Measurements from ENCODE around the gene PWP2.
"Not testable (repeated sequence)": the region's sequence is repeated elsewhere in the genome, so short reads cannot be mapped to it uniquely, and the experiment has no call there.

Gene PWP2

DNA sequence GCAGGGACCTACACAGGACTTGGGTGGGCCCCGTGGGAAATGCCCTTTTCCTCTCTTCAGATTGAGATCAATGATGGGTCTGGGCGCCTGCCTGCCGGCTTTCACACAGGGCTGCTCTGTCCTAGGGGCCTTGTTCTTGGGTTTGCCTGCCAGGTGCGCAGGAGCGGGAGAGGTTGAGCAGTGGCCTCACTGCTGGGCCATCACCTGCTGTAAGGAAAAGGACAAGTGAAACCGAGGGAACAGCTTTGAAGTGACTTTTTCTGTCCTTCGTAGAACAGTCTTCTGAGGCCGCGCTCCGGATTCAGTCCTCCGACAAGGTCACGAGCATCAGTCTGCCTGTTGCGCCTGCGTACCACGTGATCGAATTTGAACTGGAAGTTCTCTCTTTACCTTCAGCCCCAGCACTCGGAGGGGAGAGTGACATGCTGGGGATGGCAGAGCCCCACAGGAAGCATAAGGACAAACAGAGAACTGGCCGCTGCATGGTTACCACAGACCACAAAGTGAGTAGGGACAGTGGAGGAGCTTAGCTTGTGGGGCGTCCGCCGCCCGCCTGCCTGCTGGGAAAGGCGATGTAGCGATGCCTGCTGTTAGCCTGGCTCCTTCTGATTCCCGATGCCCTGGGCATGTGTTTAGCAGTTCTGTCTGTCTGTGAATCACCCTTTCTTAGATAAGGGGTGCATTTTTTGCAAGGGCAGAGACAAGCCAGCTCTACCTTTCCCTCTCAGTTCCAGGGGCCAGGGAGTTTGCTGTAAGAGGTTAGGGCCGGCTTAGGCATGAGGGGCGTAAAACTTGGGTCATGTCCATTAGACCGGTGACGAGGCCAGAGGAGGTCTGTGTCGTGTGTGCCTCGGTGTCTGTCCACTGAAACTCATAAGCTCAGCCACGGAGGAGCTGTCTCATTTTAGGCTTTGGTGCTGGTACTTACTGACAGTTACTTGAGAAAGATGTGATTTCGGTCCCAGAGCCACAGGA is 19.5 kb upstream of the PWP2 start:
- DNase-seq: no peak
- TF ChIP-seq POLR2A (IDR thresholded peaks at IDR 0.05; ENCODE audit: low read length) (no peak), GATA1 (IDR thresholded peaks at IDR 0.05; ENCODE audit: low read depth, low read length) (no peak)

DNA sequence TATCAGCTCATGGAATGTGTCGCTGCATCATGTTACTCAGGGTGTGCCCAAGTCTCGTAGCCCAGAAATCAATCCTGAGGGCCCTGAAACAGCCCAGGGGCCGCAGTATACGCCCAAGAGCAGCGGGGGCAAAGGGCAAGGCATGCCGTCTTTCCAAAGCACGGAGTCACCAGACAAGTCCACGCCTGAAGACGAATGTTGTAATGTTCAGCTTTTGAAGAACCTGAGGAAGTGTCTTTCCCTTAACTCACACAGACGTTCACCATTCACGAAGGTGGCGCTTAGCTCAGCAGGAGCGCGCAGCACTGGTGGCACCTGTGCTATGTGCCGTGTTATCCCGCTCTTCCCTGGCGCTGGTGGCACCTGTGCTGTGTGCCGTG is 18.8 kb upstream of the PWP2 start:
- no peak for DNase-seq
- TF ChIP-seq GATA1 (IDR thresholded peaks at IDR 0.05; ENCODE audit: low read depth, low read length) (no peak), POLR2A (IDR thresholded peaks at IDR 0.05; ENCODE audit: low read length) (no peak)

- TF ChIP-seq GATA1 (IDR thresholded peaks at IDR 0.05; ENCODE audit: low read depth, low read length): no peak
- TF ChIP-seq POLR2A (IDR thresholded peaks at IDR 0.05; ENCODE audit: low read length): no peak
- DNase-seq: no peak
These were observed 17.9 kb upstream of the PWP2 start for GRCh38 chr21:44089001-44089911.

DNA sequence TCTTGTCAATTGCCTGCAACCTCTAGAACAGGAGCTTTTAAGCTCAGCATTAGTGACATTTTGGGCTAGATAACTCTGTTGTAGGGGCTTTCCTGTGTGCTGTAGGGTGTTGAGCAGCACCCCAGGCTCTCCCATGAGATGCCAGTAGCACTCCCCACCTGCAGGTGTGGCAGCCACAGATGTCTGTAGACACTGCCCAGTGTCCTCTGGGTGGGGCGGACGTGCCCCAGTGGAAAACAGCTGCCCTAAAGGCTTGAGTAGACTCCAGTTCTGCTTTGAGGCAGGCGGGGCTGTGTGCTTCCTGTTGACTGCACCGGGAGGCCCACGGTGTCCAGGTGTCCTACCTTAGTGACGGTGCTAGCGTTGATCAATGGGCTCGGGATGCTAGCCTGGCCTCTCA is 16.9 kb upstream of the PWP2 start:
- no peak for DNase-seq
- TF ChIP-seq GATA1 (IDR thresholded peaks at IDR 0.05; ENCODE audit: low read depth, low read length): no peak
- TF ChIP-seq POLR2A (IDR thresholded peaks at IDR 0.05; ENCODE audit: low read length): no peak

DNA sequence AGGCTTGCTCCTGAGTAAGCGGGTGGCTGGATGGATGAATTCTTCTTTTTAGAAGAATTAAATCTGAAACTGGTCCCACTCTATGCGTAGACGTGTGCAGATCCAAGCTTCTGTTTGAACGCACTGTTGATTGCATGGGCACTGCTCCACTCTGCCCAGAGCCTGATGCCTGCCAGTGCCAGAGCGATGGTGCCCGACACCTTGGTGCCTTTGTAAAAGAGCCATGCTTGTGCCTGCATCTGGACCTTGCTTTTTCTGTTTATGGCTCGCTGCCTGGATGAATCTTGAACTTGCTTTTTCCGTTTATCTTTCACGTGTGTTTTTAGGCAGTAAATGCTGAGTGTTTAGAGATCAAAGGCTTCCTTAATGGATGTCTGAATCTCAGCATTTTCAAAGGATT is 15.0 kb upstream of the PWP2 start:
- no peak for TF ChIP-seq GATA1 (IDR thresholded peaks at IDR 0.05; ENCODE audit: low read depth, low read length)
- DNase-seq: no peak

DNA sequence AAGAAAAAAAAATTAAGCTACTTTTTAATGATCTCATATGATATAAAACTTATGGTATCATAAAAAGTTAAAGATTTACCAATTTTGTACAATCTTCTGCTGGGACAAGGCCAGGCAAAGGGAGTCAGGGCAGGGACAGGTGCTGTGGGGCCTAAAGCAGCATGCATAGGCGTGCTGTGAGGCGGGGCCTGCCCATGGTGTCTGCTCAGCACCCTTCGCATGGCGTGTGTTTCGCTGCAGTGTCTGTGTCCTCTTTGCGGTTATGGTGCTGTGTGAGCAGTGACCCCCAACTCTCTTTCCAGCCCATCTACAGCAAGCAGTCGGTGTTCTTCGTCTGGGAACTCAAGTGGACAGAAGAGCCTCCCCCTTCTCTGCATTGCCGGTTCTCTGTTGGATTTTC is 13.4 kb upstream of the PWP2 start:
- DNase-seq: no peak
- TF ChIP-seq GATA1 (IDR thresholded peaks at IDR 0.05; ENCODE audit: low read depth, low read length) (no peak), POLR2A (IDR thresholded peaks at IDR 0.05; ENCODE audit: low read length) (no peak)

- TF ChIP-seq POLR2A (IDR thresholded peaks at IDR 0.05; ENCODE audit: low read length): no peak
- TF ChIP-seq GATA1 (IDR thresholded peaks at IDR 0.05; ENCODE audit: low read depth, low read length): no peak
- no peak for DNase-seq
These were observed 12.4 kb upstream of the PWP2 start for GRCh38 chr21:44094832-44095231.

- not testable (repeated sequence) for DNase-seq
These were observed 8.7 kb upstream of the PWP2 start for GRCh38 chr21:44098507-44098906.

GRCh38 chr21:44098964-44099363 is 8.2 kb upstream of the PWP2 start:
- not testable (repeated sequence) for DNase-seq

DNA sequence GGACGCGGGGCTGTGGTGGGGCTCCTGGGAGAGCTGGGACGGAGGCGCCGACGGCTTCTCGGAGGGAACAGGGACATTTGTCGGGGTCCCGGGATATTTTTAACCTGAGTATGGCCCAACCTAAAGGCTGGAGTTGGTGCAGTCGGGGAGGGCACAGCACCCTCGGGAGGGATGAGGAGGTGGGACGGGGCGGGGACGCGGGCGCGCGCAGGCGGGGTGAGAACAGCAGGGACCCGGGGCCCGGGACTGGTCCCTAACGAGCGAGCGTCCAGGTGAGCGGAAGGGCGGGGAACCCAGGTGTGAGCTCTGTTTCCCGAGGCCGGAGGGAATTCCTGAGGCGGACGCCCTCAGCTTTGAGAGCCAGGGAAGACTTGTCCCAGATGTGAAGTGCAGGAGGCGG is 390 bp downstream of the PWP2 start:
- not testable (repeated sequence) for DNase-seq

GRCh38 chr21:44113702-44114371 is 6.6 kb downstream of the PWP2 start:
- not testable (repeated sequence) for DNase-seq

- DNase-seq: not testable (repeated sequence)
These were observed 14.9 kb downstream of the PWP2 start for GRCh38 chr21:44122131-44122530.

DNA sequence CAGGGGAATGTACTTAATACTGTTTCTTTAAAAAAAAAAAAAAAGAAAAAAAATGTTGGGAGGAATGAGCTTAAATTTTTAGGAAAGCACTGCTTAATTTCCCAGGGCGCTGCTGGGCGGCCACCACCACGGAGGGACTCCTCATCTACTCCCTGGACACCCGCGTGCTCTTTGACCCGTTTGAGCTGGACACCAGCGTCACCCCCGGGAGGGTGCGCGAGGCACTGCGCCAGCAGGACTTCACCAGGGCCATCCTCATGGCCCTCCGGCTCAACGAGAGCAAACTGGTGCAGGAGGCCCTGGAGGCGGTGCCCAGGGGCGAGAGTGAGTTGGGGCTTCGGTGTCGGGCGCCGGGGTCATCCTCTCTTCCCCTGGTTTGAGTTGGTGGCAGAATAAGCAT is 20.6 kb downstream of the PWP2 start:
- not testable (repeated sequence) for DNase-seq

GRCh38 chr21:44133715-44134057 is 26.5 kb downstream of the PWP2 start:
- not testable (repeated sequence) for DNase-seq

GRCh38 chr21:44134732-44135131 is 27.5 kb downstream of the PWP2 start:
- DNase-seq: not testable (repeated sequence)

GRCh38 chr21:44138039-44138438 is 30.8 kb downstream of the PWP2 start:
- DNase-seq: not testable (repeated sequence)

- DNase-seq: not testable (repeated sequence)
These were observed 32.8 kb downstream of the PWP2 start for GRCh38 chr21:44139787-44140551.

GRCh38 chr21:44140552-44140932 is 33.3 kb downstream of the PWP2 start:
- not testable (repeated sequence) for DNase-seq

- DNase-seq: not testable (repeated sequence)
These were observed 35.3 kb downstream of the PWP2 start for GRCh38 chr21:44142470-44142869.

- not testable (repeated sequence) for DNase-seq
These were observed 36.2 kb downstream of the PWP2 start for GRCh38 chr21:44143380-44143779.

All from erythroblast (primary cell).